OCI-LY7 (cell line): ENCODE data around the gene CRYBA1. TPM values are rescaled to one million over a fixed set of nuclear protein-coding genes. Genes with fewer than 3 reads are reported as not detected.

Source experiments
- BruUV-seq: library from RNA; stranded (reverse); fragments of 400-500 nt; replicated peaks from 2 replicates; lab custom pipeline; 2021; lab: Mats Ljungman, UMichigan
- CTCF ChIA-PET: fragments of 300-600 bp; sonication (Branson Sonifier 250); formaldehyde crosslinking; loops from one replicate; lab custom pipeline; 2022; ENCODE audit warnings: antibody characterized with exemption; ENCODE audit not compliant: unreplicated experiment; lab: Charles Lee
- POLR2A ChIA-PET: fragments of 300-600 bp; sonication (Branson Sonifier 250); formaldehyde crosslinking; loops from one replicate; lab custom pipeline; 2022; ENCODE audit warnings: antibody characterized with exemption; lab: Charles Lee
- DNase-seq: peaks from one replicate; pipeline ENCODE4 v3.0.0-alpha.2; 2015; ENCODE audit warnings: low spot score
- H2AFZ ChIP-seq: fragments of 200-600 bp; sonication (generic), shearing (Covaris generic); 2 replicates; pipeline ENCODE4 v1.6.1; 2014; ENCODE audit warnings: mild to moderate bottlenecking, antibody characterized with exemption, low read length, moderate library complexity
- H3K27ac ChIP-seq: fragments of 200-600 bp; sonication (generic); 2 replicates; pipeline ENCODE4 v1.5.1; 2014; ENCODE audit warnings: mixed run types, low read depth, mild to moderate bottlenecking, moderate library complexity, low read length, inconsistent platforms; ENCODE audit not compliant: poor library complexity, severe bottlenecking
- H3K36me3 ChIP-seq: fragments of 200-600 bp; sonication (generic); 2 replicates; pipeline ENCODE4 v1.6.1; 2014; ENCODE audit warnings: mild to moderate bottlenecking, antibody characterized with exemption, low read length, moderate library complexity, mixed read lengths; ENCODE audit not compliant: insufficient read depth
- H3K4me1 ChIP-seq: fragments of 200-600 bp; sonication (generic); 2 replicates; pipeline ENCODE4 v1.5.1; 2014; ENCODE audit warnings: mild to moderate bottlenecking, low read length; ENCODE audit not compliant: insufficient read depth, poor library complexity, severe bottlenecking
- H3K4me2 ChIP-seq: fragments of 200-600 bp; sonication (generic); 2 replicates; pipeline ENCODE4 v1.6.1; 2014; ENCODE audit warnings: mild to moderate bottlenecking, low read length
- H3K4me3 ChIP-seq: fragments of 200-600 bp; sonication (generic); 2 replicates; pipeline ENCODE4 v1.5.1; 2014; ENCODE audit warnings: mild to moderate bottlenecking, low read depth, low read length; ENCODE audit not compliant: poor library complexity, severe bottlenecking
- H3K79me2 ChIP-seq: fragments of 200-600 bp; sonication (generic); 2 replicates; pipeline ENCODE4 v1.6.1; 2016; ENCODE audit warnings: low read depth, mild to moderate bottlenecking, low read length, moderate library complexity, mixed read lengths; ENCODE audit not compliant: insufficient read depth
- H3K9me2 ChIP-seq: fragments of 200-600 bp; sonication (generic); 2 replicates; pipeline ENCODE4 v1.6.1; 2016; ENCODE audit warnings: mild to moderate bottlenecking, low read length, mixed read lengths; ENCODE audit not compliant: insufficient read depth
- H3K9me3 ChIP-seq: fragments of 200-600 bp; sonication (generic); 2 replicates; pipeline ENCODE4 v1.6.1; 2014; ENCODE audit warnings: mild to moderate bottlenecking, mixed run types, low read length, mixed read lengths
- H4K20me1 ChIP-seq: fragments of 200-600 bp; sonication (generic); 2 replicates; pipeline ENCODE4 v1.6.1; 2014; ENCODE audit warnings: mild to moderate bottlenecking, antibody characterized with exemption, low read length, moderate library complexity, mixed read lengths; ENCODE audit not compliant: insufficient read depth
- CTCF ChIP-seq: fragments of 200-600 bp; sonication (generic); conservative IDR thresholded peaks from 2 replicates; pipeline ENCODE4 v1.5.1; 2014; ENCODE audit warnings: mild to moderate bottlenecking, antibody characterized with exemption, low read length, moderate library complexity, mixed read lengths
- EZH2phosphoT487 ChIP-seq: fragments of 200-600 bp; sonication (generic); IDR thresholded peaks from 2 replicates; pipeline ENCODE4 v1.6.1; 2018; ENCODE audit warnings: low read depth, borderline replicate concordance, mild to moderate bottlenecking, mixed run types, antibody characterized with exemption, low read length, moderate library complexity, mixed read lengths
- intact Hi-C: fragments of 100-400 bp; cut with micrococcal nuclease; formaldehyde crosslinking; loops from one replicate; pipeline ENCODE4 v1.10.0; 2022; ENCODE audit not compliant: unreplicated experiment
- total RNA-seq, 2 experiments: library from RNA; depleted of rRNA in 1 of 2; stranded (reverse); fragments of >200 nt in 1 of 2; shearing (Covaris generic) in 1 of 2; gene quantifications; 2 replicates each; pipeline ENCODE4 v1.2.3, GENCODE V29; 2014 to 2022

Gene CRYBA1
- total RNA-seq, 2 experiments from 2014 or later = not detected

DNA sequence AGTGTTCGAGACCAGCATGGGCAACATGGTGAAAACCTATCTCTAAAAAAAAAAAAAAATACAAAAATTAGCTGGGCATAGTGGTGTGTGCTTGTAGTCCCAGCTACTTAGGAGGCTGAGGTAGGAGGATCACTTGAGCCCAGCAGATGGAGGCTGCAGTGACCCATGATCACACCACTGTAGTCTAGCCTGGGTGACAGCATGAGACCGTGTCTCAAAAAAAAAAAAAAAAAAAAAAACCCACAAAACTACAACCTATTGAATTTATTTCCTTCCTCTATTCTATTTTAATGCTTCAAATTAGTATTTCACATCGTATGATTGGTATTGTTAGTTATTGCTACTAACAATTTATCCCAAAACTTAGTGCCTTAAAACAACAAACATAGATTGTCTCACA is 56.7 kb downstream of the CRYBA1 start:
- Histone ChIP-seq H3K79me2 (no peaks in the 10 kb centered on the region), H3K27ac (no peak overlapping the region), H2AFZ (no peak overlapping the region), H3K36me3 (no peaks in the 10 kb centered on the region), H3K9me2 (no peaks in the 10 kb centered on the region), H4K20me1 (no peaks in the 10 kb centered on the region), H3K4me1 (no peaks in the 10 kb centered on the region), H3K4me3 (no peak overlapping the region), H3K4me2 (no peak overlapping the region), H3K9me3 (no peaks in the 10 kb centered on the region)
- DNase-seq = no peak
- CTCF ChIA-PET = no interaction called here
- TF ChIP-seq CTCF (no peak), EZH2phosphoT487 (no peak)
- BruUV-seq = no TSS peak
- intact Hi-C loops = no loop called here
- POLR2A ChIA-PET = interaction anchor here (0.7 to 1.8 kb wide), 4 partner anchors 9 to 374 kb away, joined by 4 to 9 read pairs (median 6); partner anchors contain the start of gene NUFIP2

Other genes starting within 250 kb of the CRYBA1 start
- gene SEZ6, start 240.8 kb upstream of the CRYBA1 start, total RNA-seq (2014; rRNA removed; shearing (Covaris generic)) = not detected in 2 replicates
- gene SEZ6, start 240.8 kb upstream of the CRYBA1 start, total RNA-seq (2022) = 0.53 TPM in 1 of 2 replicates, not detected in the other
- 1.3 and 3.8 TPM in 2 replicates for gene PIPOX, start 203.7 kb upstream of the CRYBA1 start, total RNA-seq (2014; rRNA removed; shearing (Covaris generic))
- gene PIPOX, start 203.7 kb upstream of the CRYBA1 start, total RNA-seq (2022) = 4.0 and 4.1 TPM in 2 replicates
- 124 and 131 TPM in 2 replicates for gene MYO18A, start 66.5 kb upstream of the CRYBA1 start, total RNA-seq (2014; rRNA removed; shearing (Covaris generic))
- 128 and 143 TPM in 2 replicates for gene MYO18A, start 66.5 kb upstream of the CRYBA1 start, total RNA-seq (2022)
- gene NUFIP2, start 47.3 kb downstream of the CRYBA1 start, total RNA-seq (2014; rRNA removed; shearing (Covaris generic)) = 36.0 and 37.1 TPM in 2 replicates
- 70.4 and 71.4 TPM in 2 replicates for gene NUFIP2, start 47.3 kb downstream of the CRYBA1 start, total RNA-seq (2022)
- gene TAOK1, start 143.5 kb downstream of the CRYBA1 start, total RNA-seq (2014; rRNA removed; shearing (Covaris generic)) = 30.4 and 30.5 TPM in 2 replicates
- gene TAOK1, start 143.5 kb downstream of the CRYBA1 start, total RNA-seq (2022) = 46.8 and 49.7 TPM in 2 replicates